ENCODE data around the gene R3HDM4.

R3HDM4 gene

DNA sequence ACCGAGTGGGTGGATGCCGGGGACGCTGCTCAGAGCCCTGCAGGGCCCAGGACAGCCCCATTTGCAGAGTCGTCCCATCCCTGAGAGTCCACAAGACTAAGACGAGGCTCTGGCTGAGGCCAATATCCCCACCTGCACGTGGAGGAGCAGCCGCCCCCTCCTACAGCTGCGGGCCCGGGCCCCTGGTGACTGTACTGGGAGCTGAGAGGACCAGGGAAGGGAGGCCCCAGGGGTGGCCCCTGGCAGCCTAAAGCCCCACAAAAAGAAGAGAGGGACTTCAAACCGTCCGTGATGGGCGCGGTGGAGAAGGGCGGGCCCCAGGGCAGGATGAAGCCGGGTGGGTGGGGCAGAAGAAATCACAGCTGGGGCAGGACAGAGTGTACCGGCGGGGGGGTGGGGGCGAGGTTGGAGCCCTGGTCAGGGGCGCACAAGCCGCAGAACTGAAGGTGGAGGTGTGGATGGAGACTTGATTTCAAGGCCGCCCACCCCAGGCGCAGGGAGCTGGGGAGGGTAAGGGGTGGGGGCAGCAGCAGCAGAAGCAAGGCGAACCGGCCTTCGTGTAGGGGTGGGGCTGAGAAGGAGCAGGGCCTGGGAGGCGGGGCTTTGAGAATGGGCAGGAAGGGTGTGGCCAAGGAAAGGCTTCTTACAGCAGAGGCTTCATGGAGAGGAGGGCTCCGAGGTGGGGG, 40.6 kb downstream of the R3HDM4 start:
- no peaks in the 10 kb centered on the region for H3K27me3 ChIP-seq (replicated peaks; ENCODE audit: control insufficient read depth, insufficient read depth, low read length, poor library complexity, severe bottlenecking)
- peak overlapping the region; percentile 59 for H3K27ac ChIP-seq (ENCODE audit: insufficient read depth, low read length, poor library complexity, severe bottlenecking)
- H3K4me3 ChIP-seq (ENCODE audit: insufficient read depth, low read depth, low read length, poor library complexity, severe bottlenecking) = peak overlapping the region; percentile 29
- H3K36me3 ChIP-seq (ENCODE audit: control insufficient read depth, insufficient read depth, low read length) = peaks cover 35% of the 10 kb centered on the region
- DNase-seq = peak; percentile 60 to 79 (median 78)
- peaks cover 9% of the 10 kb centered on the region for H3K4me1 ChIP-seq (ENCODE audit: control insufficient read depth, insufficient read depth, low read length, poor library complexity, severe bottlenecking)
- no peaks in the 10 kb centered on the region for H3K9me3 ChIP-seq (ENCODE audit: control insufficient read depth, low read length)

DNA sequence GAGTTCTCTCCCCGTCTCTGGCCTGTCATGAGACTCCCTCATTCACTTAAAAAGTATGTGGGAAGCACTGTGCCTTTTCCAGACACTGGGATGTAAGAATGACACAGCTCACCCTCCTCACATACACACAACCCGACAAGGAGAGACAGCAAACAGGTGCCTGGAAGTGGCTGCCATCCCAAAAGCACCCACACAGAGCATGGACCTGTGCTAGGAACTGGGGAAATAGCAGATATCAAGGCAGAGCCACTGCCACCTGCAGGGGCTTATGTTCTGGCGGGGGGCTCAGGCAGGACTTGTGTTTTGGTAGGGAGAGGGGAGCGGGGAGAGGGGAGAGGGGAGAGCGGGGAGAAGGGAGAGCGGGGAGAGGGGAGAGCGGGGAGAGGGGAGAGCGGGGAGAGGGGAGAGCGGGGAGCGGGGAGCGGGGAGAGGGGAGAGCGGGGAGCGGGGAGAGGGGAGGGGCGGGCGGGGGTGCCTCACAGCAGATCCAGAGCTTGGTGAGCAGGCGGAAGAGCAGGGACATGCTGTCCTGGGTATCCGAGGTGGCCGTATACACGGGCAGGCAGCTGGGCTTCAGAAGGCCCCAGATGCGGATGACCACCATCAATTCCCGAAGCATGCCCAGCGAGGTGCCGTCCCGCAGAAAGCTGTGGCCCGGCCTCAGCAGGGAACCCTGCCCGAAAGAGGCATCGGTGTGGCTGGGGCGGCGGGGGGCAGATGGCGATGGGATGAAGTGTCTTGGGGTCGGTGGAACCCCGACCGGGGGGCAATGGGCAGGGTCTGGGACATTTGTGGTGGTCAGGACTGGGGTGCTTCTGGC, 41.4 kb downstream of the R3HDM4 start:
- DNase-seq = no peak
- peaks cover 9% of the 10 kb centered on the region for H3K4me1 ChIP-seq (ENCODE audit: control insufficient read depth, insufficient read depth, low read length, poor library complexity, severe bottlenecking)
- peak overlapping the region; percentile 29 for H3K4me3 ChIP-seq (ENCODE audit: insufficient read depth, low read depth, low read length, poor library complexity, severe bottlenecking)
- peaks cover 37% of the 10 kb centered on the region for H3K36me3 ChIP-seq (ENCODE audit: control insufficient read depth, insufficient read depth, low read length)
- no peaks in the 10 kb centered on the region for H3K9me3 ChIP-seq (ENCODE audit: control insufficient read depth, low read length)
- H3K27me3 ChIP-seq (replicated peaks; ENCODE audit: control insufficient read depth, insufficient read depth, low read length, poor library complexity, severe bottlenecking) = no peaks in the 10 kb centered on the region
- H3K27ac ChIP-seq (ENCODE audit: insufficient read depth, low read length, poor library complexity, severe bottlenecking) = peak overlapping the region; percentile 59

DNA sequence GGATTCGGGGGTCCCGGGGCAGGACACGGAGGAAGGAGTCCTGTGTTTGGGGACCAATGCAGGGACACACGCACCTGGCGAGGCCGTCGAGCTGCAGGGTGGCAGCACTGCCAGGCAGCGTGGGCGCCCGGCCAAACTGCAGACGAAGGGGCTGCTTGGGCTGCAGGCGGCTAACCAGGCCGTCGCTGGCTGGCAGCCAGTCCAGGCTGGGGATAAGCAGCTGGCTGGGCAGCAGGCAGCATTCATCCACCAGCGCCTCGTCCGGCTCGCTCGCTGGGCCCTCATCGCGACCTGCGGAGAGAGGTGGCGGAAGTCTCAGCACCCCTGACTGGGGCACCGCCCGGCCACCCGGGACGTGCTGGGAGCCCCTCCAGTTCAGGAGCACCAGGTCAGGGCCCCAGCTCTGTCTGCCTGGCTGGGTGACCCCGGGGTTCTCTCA, 42.0 kb downstream of the R3HDM4 start:
- Histone ChIP-seq H3K4me3 (ENCODE audit: insufficient read depth, low read depth, low read length, poor library complexity, severe bottlenecking) (no peak overlapping the region), H3K36me3 (ENCODE audit: control insufficient read depth, insufficient read depth, low read length) (peaks cover 37% of the 10 kb centered on the region), H3K9me3 (ENCODE audit: control insufficient read depth, low read length) (no peaks in the 10 kb centered on the region), H3K27me3 (replicated peaks; ENCODE audit: control insufficient read depth, insufficient read depth, low read length, poor library complexity, severe bottlenecking) (no peaks in the 10 kb centered on the region), H3K4me1 (ENCODE audit: control insufficient read depth, insufficient read depth, low read length, poor library complexity, severe bottlenecking) (peaks cover 9% of the 10 kb centered on the region), H3K27ac (ENCODE audit: insufficient read depth, low read length, poor library complexity, severe bottlenecking) (no peak overlapping the region)
- no peak for DNase-seq

DNA sequence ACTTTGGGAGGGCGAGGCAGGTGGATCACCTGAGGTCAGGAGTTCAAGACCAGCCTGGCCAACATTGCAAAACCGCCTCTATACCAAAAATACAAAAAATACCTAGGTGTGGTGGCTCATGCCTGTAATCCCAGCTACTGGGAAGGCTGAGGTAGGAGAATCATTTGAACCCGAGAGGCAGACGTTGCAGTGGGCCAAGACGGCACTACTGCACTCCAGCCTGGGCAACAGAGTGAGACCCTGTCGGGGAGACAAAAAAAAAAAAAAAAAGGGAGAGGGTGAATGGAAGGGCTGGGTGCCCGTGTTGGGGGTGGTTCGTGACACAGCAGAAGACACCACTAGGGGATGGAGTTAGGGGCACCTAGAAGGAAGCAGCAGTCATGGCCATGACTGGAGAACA, 42.7 kb downstream of the R3HDM4 start:
- no peaks in the 10 kb centered on the region for H3K9me3 ChIP-seq (ENCODE audit: control insufficient read depth, low read length)
- H3K36me3 ChIP-seq (ENCODE audit: control insufficient read depth, insufficient read depth, low read length) = peaks cover 37% of the 10 kb centered on the region
- H3K27ac ChIP-seq (ENCODE audit: insufficient read depth, low read length, poor library complexity, severe bottlenecking) = no peak overlapping the region
- H3K4me1 ChIP-seq (ENCODE audit: control insufficient read depth, insufficient read depth, low read length, poor library complexity, severe bottlenecking) = peaks cover 9% of the 10 kb centered on the region
- no peaks in the 10 kb centered on the region for H3K27me3 ChIP-seq (replicated peaks; ENCODE audit: control insufficient read depth, insufficient read depth, low read length, poor library complexity, severe bottlenecking)
- no peak for DNase-seq
- H3K4me3 ChIP-seq (ENCODE audit: insufficient read depth, low read depth, low read length, poor library complexity, severe bottlenecking) = no peak overlapping the region

DNA sequence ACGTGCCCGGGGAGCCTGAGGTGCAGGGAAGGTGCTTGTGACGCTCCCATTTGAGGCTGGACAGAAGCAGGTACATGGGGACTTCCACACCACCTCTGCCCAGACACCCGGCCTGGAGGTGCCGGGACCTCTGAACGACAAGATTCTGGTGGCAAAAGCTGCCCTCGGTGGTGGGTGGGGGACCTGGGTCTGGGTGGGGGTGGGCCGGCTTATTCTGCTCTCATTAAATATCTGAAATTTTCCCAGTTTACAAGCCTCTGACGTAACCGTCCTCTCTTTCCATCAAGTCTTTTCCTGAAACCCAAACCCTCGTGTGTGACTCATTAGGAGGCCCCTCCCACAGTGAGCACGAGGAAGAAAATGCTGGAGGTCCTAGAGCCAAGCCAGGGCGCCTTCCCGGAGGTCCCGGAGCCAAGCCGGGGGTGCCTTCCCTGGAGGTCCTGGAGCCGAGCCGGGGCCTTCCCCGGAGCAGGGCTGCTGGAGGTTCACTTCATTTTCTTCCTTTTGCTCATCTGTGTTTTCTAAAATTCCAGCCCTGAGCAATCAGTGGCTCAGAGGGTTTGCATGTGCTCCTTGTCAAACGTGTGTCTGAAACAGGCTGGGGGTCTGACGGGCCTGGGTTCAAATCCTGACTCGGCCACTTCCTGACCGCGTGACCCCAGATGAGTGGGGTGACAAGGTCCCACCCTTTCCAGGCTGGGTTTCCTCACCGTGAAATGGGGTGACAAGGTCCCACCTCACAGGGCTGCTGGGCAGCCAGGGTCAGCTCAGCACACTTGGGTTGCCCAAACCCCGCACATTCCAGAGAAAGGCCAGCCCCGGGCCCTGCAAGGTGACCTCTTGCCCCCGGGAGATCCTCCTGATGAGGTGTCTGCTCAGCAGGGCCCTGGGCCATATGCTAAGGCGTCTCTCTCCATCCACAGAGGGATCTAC, 43.5 kb downstream of the R3HDM4 start:
- H3K27ac ChIP-seq (ENCODE audit: insufficient read depth, low read length, poor library complexity, severe bottlenecking) = no peak overlapping the region
- no peak for DNase-seq

DNA sequence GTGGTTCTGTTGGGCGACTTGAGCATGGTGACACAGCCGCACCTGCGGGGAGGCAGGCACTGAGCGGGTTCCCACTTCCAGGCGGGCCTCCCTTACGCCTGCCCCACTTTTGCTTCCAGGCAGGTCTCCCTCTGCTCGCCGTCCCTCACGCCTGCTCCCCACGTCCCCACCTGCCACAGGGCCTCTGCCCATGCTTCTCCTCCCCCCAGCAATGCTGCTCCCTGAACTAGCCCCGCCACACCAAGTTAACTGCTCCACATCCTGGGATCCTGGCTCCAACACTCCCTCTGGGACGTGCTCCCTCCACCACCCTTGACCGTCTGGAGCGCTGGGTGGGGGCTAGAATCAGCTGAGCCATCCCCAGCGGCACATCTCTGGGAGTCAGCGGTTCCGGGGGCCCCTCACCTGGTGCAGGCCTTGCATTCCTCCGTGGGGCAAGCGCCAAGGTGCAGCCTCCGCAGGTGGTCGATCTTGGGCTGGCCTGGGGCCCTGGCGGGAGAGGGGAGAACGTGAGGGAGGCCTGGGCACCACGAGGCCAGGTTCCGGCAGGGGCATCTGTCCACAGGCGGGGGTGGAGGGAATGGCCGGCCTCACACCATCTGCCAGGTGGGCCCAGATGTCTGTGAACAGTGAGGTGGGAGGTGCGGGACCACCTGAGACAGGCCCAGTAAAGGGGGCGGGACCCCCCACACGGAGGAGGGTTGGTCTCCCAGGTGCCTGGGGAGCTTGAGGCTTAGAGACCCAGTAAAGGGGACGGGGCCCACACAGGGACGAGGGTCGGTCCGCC, 44.4 kb downstream of the R3HDM4 start:
- no peaks in the 10 kb centered on the region for H3K9me3 ChIP-seq (ENCODE audit: control insufficient read depth, low read length)
- no peaks in the 10 kb centered on the region for H3K27me3 ChIP-seq (replicated peaks; ENCODE audit: control insufficient read depth, insufficient read depth, low read length, poor library complexity, severe bottlenecking)
- H3K36me3 ChIP-seq (ENCODE audit: control insufficient read depth, insufficient read depth, low read length) = peaks cover 37% of the 10 kb centered on the region
- H3K27ac ChIP-seq (ENCODE audit: insufficient read depth, low read length, poor library complexity, severe bottlenecking) = no peak overlapping the region
- peaks cover 13% of the 10 kb centered on the region for H3K4me1 ChIP-seq (ENCODE audit: control insufficient read depth, insufficient read depth, low read length, poor library complexity, severe bottlenecking)
- no peak for DNase-seq
- no peak overlapping the region for H3K4me3 ChIP-seq (ENCODE audit: insufficient read depth, low read depth, low read length, poor library complexity, severe bottlenecking)

More for the DNA sequence above, 43.5 kb downstream of the R3HDM4 start:
- H3K4me3 ChIP-seq (ENCODE audit: insufficient read depth, low read depth, low read length, poor library complexity, severe bottlenecking) = no peak overlapping the region
- H3K36me3 ChIP-seq (ENCODE audit: control insufficient read depth, insufficient read depth, low read length) = peaks cover 37% of the 10 kb centered on the region
- no peaks in the 10 kb centered on the region for H3K9me3 ChIP-seq (ENCODE audit: control insufficient read depth, low read length)
- H3K4me1 ChIP-seq (ENCODE audit: control insufficient read depth, insufficient read depth, low read length, poor library complexity, severe bottlenecking) = peaks cover 9% of the 10 kb centered on the region
- H3K27me3 ChIP-seq (replicated peaks; ENCODE audit: control insufficient read depth, insufficient read depth, low read length, poor library complexity, severe bottlenecking) = no peaks in the 10 kb centered on the region

DNA sequence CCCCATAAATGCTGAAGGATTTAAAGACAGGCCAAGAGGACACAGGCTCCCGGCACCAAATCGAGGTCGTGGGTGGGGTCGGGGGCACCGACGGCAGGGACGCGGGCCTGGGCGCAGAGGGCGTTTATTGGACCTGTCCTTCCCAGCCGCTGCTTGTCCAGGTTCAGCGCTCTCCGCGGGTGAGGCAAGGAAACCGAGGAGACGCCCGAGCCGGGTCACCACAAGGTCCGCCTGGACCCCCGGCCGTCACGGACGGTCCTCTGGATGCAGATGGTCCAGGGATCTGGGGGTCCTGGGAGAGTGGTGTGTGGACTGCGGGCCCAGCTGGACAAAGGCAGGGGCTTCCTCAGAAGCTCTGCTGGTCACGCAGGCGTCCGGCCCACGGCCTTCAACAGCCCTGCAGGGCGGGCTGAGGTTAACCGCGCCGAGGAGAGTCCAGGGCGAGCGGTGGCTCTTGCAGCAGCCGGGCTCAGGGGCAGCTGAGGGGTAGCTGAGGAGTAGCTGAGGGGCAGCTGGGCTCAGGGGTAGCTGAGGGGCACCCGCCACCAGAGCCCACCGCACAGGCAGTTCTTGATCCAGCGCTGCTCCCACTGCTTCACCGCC, 45.1 kb downstream of the R3HDM4 start:
- Histone ChIP-seq H3K36me3 (ENCODE audit: control insufficient read depth, insufficient read depth, low read length) (peaks cover 37% of the 10 kb centered on the region), H3K4me3 (ENCODE audit: insufficient read depth, low read depth, low read length, poor library complexity, severe bottlenecking) (no peak overlapping the region), H3K27me3 (replicated peaks; ENCODE audit: control insufficient read depth, insufficient read depth, low read length, poor library complexity, severe bottlenecking) (no peaks in the 10 kb centered on the region), H3K27ac (ENCODE audit: insufficient read depth, low read length, poor library complexity, severe bottlenecking) (no peak overlapping the region), H3K4me1 (ENCODE audit: control insufficient read depth, insufficient read depth, low read length, poor library complexity, severe bottlenecking) (peaks cover 16% of the 10 kb centered on the region), H3K9me3 (ENCODE audit: control insufficient read depth, low read length) (no peaks in the 10 kb centered on the region)
- DNase-seq = no peak

DNA sequence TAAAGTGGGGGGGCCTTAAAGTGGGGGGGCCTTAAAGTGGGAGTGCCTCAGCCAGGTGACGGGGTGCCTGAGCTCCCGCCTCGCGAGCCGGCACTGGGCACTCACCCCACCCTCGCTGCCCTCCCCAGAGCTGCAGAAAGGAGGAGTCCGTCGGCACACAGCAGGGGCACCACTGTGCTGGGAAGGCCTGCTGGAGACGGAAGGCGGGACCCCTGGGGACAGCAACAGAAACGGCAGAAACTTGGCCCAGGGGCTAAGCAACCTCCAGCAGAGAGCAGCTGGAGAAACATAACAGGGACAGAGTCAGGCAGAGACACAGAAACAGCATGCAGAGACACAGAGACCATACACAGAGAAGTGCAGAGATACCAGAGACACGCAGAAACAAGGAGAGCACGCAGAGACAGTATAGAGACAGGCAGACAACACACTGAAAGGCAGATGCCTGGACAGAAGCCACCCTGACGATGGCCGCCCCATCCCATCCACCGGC, 45.7 kb downstream of the R3HDM4 start:
- no peaks in the 10 kb centered on the region for H3K9me3 ChIP-seq (ENCODE audit: control insufficient read depth, low read length)
- H3K27ac ChIP-seq (ENCODE audit: insufficient read depth, low read length, poor library complexity, severe bottlenecking) = no peak overlapping the region
- peaks cover 19% of the 10 kb centered on the region for H3K4me1 ChIP-seq (ENCODE audit: control insufficient read depth, insufficient read depth, low read length, poor library complexity, severe bottlenecking)
- H3K4me3 ChIP-seq (ENCODE audit: insufficient read depth, low read depth, low read length, poor library complexity, severe bottlenecking) = no peak overlapping the region
- DNase-seq = no peak
- peaks cover 37% of the 10 kb centered on the region for H3K36me3 ChIP-seq (ENCODE audit: control insufficient read depth, insufficient read depth, low read length)
- H3K27me3 ChIP-seq (replicated peaks; ENCODE audit: control insufficient read depth, insufficient read depth, low read length, poor library complexity, severe bottlenecking) = no peaks in the 10 kb centered on the region
